PFSK-1 (cell line): Measurements from ENCODE around the gene RYR1.

Experiments
- FOXP2 ChIP-seq: optimal IDR thresholded peaks from 2 replicates; pipeline ENCODE3; 2011; ENCODE audit warnings: borderline replicate concordance, control low read depth, inconsistent platforms; ENCODE audit not compliant: insufficient read depth; ENCODE audit errors: extremely low read length, extremely low read depth
- POLR2AphosphoS5 ChIP-seq: IDR thresholded peaks from 2 replicates; pipeline ENCODE4 v1.6.1; 2012; ENCODE audit warnings: low read depth, mild to moderate bottlenecking, control low read depth, low read length, moderate library complexity
- SIN3A ChIP-seq: IDR thresholded peaks from 2 replicates; pipeline ENCODE4 v1.6.1; 2012; ENCODE audit warnings: mild to moderate bottlenecking, low read length, moderate library complexity, borderline replicate concordance; ENCODE audit not compliant: insufficient read depth
- TAF1 ChIP-seq: IDR thresholded peaks from 2 replicates; pipeline ENCODE4 v1.6.1; 2012; ENCODE audit warnings: low read length, control low read depth, borderline replicate concordance; ENCODE audit not compliant: insufficient read depth
- TF ChIP-seq, protein P1 (sequence below), 2 experiments: IDR thresholded peaks; 2 replicates each; pipeline versions ENCODE4 v1.6.1 to v1.8.0; 2011 to 2012; ENCODE audit warnings: low read depth in 2 of 2, low read length in 2 of 2, control low read depth in 1 of 2, inconsistent platforms in 1 of 2, mild to moderate bottlenecking in 1 of 2, moderate library complexity in 1 of 2; ENCODE audit not compliant: insufficient read depth in 1 of 2

The RYR1 gene

DNA sequence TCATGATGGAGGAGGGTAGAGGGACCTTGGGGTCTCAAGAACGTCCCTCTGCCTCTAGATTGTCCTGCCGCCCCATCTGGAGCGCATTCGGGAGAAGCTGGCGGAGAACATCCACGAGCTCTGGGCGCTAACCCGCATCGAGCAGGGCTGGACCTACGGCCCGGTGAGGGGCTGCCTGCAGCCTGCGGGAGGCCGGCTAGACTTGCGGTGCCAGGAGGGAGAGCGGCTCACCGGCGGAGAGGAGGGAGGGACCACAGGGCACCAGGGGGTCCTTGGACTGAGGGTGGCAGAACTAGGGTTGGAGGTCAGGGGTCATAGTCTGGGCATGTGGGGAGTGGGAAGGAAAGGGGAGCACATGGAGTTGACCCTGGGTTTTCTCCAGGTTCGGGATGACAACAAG, 29.9 kb downstream of the RYR1 start:
- no peak for TF ChIP-seq TAF1
- TF ChIP-seq, protein P1, sequence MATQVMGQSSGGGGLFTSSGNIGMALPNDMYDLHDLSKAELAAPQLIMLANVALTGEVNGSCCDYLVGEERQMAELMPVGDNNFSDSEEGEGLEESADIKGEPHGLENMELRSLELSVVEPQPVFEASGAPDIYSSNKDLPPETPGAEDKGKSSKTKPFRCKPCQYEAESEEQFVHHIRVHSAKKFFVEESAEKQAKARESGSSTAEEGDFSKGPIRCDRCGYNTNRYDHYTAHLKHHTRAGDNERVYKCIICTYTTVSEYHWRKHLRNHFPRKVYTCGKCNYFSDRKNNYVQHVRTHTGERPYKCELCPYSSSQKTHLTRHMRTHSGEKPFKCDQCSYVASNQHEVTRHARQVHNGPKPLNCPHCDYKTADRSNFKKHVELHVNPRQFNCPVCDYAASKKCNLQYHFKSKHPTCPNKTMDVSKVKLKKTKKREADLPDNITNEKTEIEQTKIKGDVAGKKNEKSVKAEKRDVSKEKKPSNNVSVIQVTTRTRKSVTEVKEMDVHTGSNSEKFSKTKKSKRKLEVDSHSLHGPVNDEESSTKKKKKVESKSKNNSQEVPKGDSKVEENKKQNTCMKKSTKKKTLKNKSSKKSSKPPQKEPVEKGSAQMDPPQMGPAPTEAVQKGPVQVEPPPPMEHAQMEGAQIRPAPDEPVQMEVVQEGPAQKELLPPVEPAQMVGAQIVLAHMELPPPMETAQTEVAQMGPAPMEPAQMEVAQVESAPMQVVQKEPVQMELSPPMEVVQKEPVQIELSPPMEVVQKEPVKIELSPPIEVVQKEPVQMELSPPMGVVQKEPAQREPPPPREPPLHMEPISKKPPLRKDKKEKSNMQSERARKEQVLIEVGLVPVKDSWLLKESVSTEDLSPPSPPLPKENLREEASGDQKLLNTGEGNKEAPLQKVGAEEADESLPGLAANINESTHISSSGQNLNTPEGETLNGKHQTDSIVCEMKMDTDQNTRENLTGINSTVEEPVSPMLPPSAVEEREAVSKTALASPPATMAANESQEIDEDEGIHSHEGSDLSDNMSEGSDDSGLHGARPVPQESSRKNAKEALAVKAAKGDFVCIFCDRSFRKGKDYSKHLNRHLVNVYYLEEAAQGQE (IDR thresholded peaks at IDR 0.05; ENCODE audit: insufficient read depth in 1 of 2, low read depth in 2 of 2, low read length in 2 of 2): no peak
- TF ChIP-seq FOXP2: no peak
- TF ChIP-seq SIN3A: no peak
- no peak for TF ChIP-seq POLR2AphosphoS5

DNA sequence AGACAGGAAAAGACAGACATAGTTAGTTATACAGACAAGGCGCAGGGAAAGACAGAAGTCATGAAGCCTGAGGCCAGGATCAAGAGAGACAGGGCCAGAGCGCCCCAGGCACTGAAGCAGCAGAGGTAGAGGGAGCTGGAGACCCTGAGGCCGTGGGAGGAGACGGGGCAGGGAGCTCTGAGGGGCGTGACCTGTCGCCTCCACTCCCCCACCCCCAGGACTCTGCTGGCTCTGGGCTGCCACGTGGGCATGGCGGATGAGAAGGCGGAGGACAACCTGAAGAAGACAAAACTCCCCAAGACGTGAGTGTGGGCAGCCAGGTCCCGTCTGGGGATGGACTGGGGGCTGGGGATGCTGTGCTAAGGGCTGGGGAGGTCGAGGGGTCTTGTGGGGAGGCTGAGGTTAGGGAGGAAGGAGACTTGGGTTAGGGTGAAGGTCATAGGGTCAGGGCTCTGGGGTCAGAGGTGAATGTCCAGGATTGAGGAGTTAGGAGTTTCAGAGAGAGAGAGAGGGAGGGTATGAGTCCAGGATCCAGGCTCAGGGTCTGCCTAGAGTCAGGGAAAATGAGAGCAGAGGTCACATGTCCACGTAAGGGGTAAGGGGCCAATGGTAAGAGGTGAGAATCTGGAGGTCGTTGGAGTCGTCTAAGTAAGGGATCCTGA, 31.1 kb downstream of the RYR1 start:
- TF ChIP-seq, protein P1 (IDR thresholded peaks at IDR 0.05; ENCODE audit: insufficient read depth in 1 of 2, low read depth in 2 of 2, low read length in 2 of 2): no peak
- TF ChIP-seq TAF1: no peak
- TF ChIP-seq SIN3A: no peak
- TF ChIP-seq POLR2AphosphoS5: no peak
- TF ChIP-seq FOXP2: no peak

DNA sequence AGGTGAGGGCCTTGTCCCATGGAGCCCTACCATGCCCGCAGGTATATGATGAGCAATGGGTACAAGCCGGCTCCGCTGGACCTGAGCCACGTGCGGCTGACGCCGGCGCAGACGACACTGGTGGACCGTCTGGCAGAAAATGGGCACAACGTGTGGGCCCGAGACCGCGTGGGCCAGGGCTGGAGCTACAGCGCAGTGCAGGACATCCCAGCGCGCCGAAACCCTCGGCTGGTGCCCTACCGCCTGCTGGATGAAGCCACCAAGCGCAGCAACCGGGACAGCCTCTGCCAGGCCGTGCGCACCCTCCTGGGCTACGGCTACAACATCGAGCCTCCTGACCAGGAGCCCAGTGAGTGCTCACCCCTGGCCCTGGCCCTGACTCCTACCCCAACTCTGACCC, 32.6 kb downstream of the RYR1 start:
- TF ChIP-seq POLR2AphosphoS5: no peak
- no peak for TF ChIP-seq FOXP2
- TF ChIP-seq, protein P1 (IDR thresholded peaks at IDR 0.05; ENCODE audit: insufficient read depth in 1 of 2, low read depth in 2 of 2, low read length in 2 of 2): no peak
- TF ChIP-seq SIN3A: no peak
- TF ChIP-seq TAF1: no peak

DNA sequence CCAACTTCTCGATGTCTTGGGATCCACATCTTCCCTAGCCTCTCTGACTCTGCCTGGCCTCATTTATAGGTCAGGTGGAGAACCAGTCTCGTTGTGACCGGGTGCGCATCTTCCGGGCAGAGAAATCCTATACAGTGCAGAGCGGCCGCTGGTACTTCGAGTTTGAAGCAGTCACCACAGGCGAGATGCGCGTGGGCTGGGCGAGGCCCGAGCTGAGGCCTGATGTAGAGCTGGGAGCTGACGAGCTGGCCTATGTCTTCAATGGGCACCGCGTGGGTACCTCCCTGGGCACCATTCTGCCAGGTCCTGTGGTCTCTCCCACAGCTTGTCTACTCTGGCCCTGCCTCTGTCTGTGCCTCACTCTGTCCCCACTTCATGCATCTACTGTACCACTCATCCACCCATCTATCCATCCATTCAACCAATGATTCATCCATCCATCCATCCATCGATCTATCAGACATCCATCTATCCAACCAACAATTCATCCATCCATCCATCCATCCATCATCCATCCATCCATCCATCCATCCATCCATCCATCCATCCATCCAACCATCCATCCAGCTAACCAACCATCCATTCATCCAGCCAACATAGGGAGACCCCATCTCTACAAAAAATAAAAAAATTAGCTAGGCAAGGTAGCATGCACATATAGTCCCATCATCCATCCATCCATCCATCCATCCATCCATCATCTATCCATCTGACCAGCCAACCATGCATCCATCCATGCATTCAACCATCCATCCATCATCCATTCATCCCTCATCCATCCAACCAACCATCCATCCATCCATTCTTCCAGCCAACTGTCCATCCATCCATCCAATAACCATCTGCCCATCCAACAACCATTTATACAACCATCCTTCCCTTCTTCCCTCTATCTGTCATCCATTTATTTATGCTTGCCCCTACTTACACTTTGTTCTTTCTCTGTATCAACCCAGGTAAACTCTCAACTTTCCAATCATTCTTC, 34.3 kb downstream of the RYR1 start:
- TF ChIP-seq FOXP2 (no peak), SIN3A (no peak), TAF1 (no peak), POLR2AphosphoS5 (no peak)
- TF ChIP-seq, protein P1 (IDR thresholded peaks at IDR 0.05; ENCODE audit: insufficient read depth in 1 of 2, low read depth in 2 of 2, low read length in 2 of 2): no peak
